NB4 (cell line): ENCODE data around the gene PRC1.

Experiments used
- MYC ChIP-seq: IDR thresholded peaks from 2 replicates; pipeline ENCODE4 v1.6.1; 2011; ENCODE audit warnings: low read depth, low read length
- POLR2A ChIP-seq: IDR thresholded peaks from 2 replicates; pipeline ENCODE4 v1.6.1; 2011; ENCODE audit warnings: mild to moderate bottlenecking; ENCODE audit not compliant: insufficient read length; ENCODE audit errors: extremely low read depth
- TF ChIP-seq, protein P1 (sequence below): IDR thresholded peaks from 2 replicates; pipeline ENCODE4 v1.6.1; 2011; ENCODE audit warnings: low read depth, low read length
- TF ChIP-seq, protein P2 (sequence below): IDR thresholded peaks from one replicate; pipeline ENCODE4 v1.5.1; 2012; ENCODE audit warnings: low read depth, low read length

DNA sequence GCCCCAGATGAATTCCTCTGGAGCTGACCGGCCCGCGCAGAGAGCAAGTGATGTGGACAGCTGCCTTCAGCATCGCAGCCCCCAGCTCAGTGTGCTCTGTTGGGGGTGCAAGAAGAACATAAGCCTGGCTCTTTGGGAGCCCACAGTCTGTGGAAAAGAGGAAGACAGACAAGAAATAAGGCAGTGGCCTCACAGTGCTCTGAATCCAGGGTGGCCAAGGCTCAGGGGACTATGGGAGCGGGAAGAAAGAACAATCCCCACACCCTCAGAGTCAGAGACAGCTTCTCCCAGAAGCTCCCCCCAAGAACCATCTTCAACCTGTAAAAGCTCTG lies 61.7 kb downstream of the PRC1 start:
- TF ChIP-seq POLR2A = no peak
- TF ChIP-seq, protein P1, sequence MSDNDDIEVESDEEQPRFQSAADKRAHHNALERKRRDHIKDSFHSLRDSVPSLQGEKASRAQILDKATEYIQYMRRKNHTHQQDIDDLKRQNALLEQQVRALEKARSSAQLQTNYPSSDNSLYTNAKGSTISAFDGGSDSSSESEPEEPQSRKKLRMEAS = no peak
- TF ChIP-seq, protein P2, sequence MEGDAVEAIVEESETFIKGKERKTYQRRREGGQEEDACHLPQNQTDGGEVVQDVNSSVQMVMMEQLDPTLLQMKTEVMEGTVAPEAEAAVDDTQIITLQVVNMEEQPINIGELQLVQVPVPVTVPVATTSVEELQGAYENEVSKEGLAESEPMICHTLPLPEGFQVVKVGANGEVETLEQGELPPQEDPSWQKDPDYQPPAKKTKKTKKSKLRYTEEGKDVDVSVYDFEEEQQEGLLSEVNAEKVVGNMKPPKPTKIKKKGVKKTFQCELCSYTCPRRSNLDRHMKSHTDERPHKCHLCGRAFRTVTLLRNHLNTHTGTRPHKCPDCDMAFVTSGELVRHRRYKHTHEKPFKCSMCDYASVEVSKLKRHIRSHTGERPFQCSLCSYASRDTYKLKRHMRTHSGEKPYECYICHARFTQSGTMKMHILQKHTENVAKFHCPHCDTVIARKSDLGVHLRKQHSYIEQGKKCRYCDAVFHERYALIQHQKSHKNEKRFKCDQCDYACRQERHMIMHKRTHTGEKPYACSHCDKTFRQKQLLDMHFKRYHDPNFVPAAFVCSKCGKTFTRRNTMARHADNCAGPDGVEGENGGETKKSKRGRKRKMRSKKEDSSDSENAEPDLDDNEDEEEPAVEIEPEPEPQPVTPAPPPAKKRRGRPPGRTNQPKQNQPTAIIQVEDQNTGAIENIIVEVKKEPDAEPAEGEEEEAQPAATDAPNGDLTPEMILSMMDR = no peak
- TF ChIP-seq MYC = no peak
